ENCODE measurements around the gene ARSA.

The ARSA gene

GRCh38 chr22:50673231-50674129 lies 45.5 kb upstream of the ARSA start:
- ATAC-seq = no peak
- TF ChIP-seq ZC3H10 (CRISPR knock-in tag; IDR thresholded peaks at IDR 0.05) (no peak), ZFP3 (CRISPR knock-in tag; IDR thresholded peaks at IDR 0.05) (no peak), TOX (CRISPR knock-in tag; IDR thresholded peaks at IDR 0.05; ENCODE audit: borderline replicate concordance) (no peak)

DNA sequence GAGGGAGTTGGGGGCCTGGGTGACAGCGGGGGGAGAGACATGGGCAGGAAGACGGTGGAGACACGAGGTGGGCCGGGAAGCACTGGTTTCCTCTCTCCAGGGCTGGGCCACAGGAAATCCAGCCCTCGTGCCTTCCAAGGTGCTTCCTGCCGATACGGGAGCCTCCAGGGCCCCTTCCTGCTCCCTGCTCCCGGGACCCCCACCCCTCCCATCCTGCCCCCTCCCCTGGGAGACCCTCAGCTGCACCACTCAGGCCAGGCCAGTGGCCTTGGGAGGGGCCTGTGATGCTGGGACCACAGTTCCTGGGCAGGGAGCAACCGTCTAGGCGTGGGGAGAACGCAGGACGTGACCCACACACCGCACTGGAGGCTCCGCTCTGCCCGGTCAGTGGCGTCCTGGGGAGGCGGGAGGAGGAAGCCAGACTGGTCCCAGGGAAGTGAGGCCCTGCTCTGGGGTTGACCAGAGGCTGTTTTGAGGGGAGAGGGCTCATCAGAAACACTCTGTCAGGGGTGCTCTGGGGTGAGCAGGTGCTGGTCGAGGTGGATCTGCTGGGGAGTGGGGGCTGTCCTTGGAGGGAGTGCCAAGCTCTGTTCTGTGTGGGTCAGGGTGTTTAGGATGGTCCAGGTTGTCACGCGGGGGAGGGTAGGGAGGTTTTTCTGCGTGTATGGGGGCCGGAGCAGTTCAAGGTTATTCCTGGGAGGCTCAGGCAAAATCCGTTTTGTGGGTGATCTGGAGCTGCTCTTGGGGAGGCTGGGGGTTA lies 44.7 kb upstream of the ARSA start, which contains the start of gene SHANK3:
TSS of gene SHANK3 (plus strand) at position 353 of the 760 bp plus-strand sequence.
- TF ChIP-seq ZNF565 (CRISPR knock-in tag; conservative IDR thresholded peaks at IDR 0.05; ENCODE audit: low read depth) (no peak), TCF4 (CRISPR knock-in tag; IDR thresholded peaks at IDR 0.05; ENCODE audit: borderline replicate concordance) (no peak), PATZ1 (CRISPR knock-in tag; IDR thresholded peaks at IDR 0.05; ENCODE audit: borderline replicate concordance) (no peak), ZNF70 (CRISPR knock-in tag; IDR thresholded peaks at IDR 0.05) (no peak), OSR1 (CRISPR knock-in tag; IDR thresholded peaks at IDR 0.05) (no peak), ZFP3 (CRISPR knock-in tag; IDR thresholded peaks at IDR 0.05) (no peak), TSHZ2 (CRISPR knock-in tag; IDR thresholded peaks at IDR 0.05) (no peak), ZC3H10 (CRISPR knock-in tag; IDR thresholded peaks at IDR 0.05) (no peak), ISL1 (CRISPR knock-in tag; IDR thresholded peaks at IDR 0.05) (no peak)
- no peak; the same call in 2 of the 3 replicates for ATAC-seq

DNA sequence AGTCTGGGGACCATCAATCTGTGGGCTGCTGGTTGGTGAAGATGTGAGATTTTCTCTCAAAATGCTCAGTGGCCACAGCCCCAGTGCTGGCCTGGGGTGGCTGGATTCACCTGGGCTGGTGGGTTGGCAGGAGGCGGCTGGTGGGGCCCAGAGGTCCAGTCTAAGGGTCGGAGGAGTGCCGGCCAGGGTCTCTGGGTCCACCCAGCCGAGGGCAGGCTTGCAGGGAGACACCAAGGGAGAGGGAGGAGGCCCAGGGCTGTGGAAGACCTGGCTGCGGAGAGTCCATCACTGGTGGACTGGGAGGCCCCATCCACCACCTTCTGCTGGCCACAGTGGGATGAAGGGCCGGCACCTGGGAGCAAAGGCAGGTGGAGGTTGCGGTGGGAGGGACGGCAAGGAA lies 44.1 kb upstream of the ARSA start:
- ATAC-seq = no peak
- TF ChIP-seq PPARA (CRISPR knock-in tag; IDR thresholded peaks at IDR 0.05; ENCODE audit: borderline replicate concordance) (no peak), OSR1 (CRISPR knock-in tag; IDR thresholded peaks at IDR 0.05) (no peak), CSRNP3 (CRISPR knock-in tag; IDR thresholded peaks at IDR 0.05) (no peak), ISL1 (CRISPR knock-in tag; IDR thresholded peaks at IDR 0.05) (no peak), ESRRG (CRISPR knock-in tag; IDR thresholded peaks at IDR 0.05) (no peak), ZNF565 (CRISPR knock-in tag; conservative IDR thresholded peaks at IDR 0.05; ENCODE audit: low read depth) (no peak), POU6F1 (CRISPR knock-in tag; IDR thresholded peaks at IDR 0.05; ENCODE audit: borderline replicate concordance, low read depth) (no peak), RARB (CRISPR knock-in tag; IDR thresholded peaks at IDR 0.05) (no peak)
- TF ChIP-seq, protein P1, sequence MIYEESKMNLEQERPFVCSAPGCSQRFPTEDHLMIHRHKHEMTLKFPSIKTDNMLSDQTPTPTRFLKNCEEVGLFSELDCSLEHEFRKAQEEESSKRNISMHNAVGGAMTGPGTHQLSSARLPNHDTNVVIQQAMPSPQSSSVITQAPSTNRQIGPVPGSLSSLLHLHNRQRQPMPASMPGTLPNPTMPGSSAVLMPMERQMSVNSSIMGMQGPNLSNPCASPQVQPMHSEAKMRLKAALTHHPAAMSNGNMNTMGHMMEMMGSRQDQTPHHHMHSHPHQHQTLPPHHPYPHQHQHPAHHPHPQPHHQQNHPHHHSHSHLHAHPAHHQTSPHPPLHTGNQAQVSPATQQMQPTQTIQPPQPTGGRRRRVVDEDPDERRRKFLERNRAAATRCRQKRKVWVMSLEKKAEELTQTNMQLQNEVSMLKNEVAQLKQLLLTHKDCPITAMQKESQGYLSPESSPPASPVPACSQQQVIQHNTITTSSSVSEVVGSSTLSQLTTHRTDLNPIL (CRISPR knock-in tag; IDR thresholded peaks at IDR 0.05; ENCODE audit: low read depth) = no peak

Measured in SK-N-SH treated with all-trans-retinoic acid at 6 μM for 48 hours (cell line).